NCI-H128 (cell line): ENCODE measurements around the gene SNED1.

Experiments used
- DNase-seq: peaks from one replicate; lab custom pipeline; 2025; ENCODE audit not compliant: unreplicated experiment; lab: John Stamatoyannopoulos, UW

Gene SNED1

DNA sequence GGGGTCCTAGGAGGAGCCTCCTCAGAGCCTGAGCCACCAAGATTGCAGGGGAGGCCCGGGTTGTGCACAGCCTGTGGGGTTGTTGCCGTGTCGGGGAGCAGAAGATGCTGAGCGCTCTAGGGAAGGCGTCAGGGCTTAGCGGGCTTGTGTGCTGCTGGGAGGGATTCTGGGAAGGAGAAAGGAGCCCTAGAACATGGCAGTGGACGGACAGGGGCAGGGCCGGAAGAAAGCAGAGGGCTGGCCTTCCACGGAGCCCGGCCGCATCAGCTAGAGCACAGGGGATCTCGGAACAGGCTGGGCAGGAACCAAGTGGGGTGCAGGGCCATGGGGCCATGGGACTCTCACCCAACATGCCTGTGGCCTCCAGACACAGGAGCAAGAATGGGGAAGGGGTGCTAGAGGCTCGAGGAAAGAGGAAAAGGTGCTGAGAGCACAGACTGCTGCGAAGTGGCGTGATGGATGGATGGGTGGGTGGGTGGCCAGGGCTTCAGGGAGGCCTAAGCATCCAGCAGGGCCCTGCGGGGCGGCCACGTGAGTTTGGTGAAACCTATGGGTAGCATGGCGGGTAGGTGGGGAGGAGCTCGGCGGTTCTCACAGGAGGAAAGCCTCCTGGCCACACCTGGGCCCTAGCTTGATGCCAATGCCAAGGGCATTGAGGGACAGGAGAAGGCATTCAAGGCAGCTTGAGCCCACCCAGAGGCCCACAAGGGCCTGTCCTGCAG, 67.9 kb downstream of the SNED1 start:
- no peak for DNase-seq

DNA sequence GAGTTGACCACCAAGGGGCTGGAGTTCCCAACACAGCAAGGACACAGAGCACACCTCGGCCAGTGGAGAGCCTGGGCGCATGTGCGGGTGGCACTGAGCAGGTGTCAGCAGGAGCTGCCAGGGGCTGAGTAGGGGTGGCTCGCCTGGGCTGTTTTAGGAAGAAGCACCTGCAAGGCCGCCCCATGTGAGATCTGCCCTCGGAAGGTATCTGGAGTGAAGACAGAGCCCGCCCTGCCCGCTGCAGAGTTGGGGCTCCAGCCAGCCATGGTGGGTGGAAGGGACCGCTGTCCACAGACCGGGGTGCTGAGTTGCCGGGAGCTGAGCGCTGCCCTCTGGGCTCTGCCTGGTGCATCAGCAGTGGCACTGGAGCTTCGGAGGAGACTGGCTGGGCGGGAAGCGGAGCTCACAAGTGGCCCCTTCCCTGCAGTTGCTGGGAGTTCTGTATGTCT, 68.5 kb downstream of the SNED1 start:
- no peak for DNase-seq

DNA sequence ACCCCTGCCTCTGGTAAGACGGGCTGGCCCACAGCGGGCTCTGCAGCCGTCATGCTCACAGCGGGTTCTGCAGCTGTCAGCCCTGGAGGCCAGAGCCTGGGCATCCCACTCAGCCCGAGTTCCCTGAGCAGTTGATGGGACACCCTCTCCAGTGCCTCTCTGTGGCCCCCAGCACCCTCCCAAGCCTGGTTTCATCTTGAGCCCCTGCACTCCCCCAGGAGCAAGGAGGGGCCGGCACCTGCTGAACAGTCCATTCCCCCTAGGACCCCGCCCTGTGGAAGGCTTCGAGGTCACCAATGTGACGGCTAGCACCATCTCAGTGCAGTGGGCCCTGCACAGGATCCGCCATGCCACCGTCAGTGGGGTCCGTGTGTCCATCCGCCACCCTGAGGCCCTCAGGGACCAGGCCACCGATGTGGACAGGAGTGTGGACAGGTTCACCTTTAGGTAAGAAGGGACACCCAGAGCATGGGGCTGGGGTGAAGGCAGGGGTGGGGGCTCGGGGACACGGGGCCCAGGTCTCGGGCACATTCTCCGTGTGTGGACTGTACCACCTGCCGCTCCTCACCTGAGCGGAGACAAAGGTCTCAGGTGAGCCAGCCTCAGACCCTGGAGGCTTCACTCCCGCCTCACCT, 69.2 kb downstream of the SNED1 start:
- DNase-seq: no peak

DNA sequence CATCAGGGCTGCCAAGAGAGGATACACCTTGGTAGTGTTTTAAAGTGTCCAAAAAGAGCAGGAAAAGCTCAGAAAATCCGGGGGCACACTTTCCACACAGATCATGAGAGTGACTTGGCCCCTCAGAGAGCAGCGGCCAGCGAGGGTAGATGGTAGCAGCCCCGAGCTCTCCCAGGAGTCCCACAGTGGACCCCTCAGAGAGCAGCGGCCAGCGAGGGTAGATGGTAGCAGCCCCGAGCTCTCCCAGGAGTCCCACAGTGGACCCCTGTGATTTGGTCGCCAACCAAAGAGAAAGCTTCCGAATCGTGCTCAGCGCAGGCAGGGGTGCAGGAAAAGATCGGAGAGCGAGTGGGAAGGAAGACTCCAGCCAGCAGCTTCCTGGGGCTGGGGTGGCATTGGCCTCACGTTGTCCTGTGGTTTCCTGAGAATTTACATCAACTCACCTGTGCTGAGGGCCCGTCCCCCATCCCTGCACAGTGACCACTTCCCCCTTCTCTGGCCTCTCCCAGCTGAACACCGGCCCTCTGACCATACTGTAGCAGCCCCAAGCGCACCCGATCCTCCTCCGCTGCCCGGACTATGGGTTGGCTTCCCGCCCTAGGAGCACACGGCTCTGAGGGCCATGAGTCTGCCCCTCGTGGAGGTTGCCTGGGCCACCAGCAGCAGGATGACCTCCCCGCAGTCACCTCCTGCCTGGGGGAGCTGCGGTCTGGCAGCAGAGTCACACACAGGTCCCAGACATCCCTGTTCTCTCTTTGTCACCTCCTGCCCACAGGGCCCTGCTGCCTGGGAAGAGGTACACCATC, 69.9 kb downstream of the SNED1 start:
- no peak for DNase-seq

DNA sequence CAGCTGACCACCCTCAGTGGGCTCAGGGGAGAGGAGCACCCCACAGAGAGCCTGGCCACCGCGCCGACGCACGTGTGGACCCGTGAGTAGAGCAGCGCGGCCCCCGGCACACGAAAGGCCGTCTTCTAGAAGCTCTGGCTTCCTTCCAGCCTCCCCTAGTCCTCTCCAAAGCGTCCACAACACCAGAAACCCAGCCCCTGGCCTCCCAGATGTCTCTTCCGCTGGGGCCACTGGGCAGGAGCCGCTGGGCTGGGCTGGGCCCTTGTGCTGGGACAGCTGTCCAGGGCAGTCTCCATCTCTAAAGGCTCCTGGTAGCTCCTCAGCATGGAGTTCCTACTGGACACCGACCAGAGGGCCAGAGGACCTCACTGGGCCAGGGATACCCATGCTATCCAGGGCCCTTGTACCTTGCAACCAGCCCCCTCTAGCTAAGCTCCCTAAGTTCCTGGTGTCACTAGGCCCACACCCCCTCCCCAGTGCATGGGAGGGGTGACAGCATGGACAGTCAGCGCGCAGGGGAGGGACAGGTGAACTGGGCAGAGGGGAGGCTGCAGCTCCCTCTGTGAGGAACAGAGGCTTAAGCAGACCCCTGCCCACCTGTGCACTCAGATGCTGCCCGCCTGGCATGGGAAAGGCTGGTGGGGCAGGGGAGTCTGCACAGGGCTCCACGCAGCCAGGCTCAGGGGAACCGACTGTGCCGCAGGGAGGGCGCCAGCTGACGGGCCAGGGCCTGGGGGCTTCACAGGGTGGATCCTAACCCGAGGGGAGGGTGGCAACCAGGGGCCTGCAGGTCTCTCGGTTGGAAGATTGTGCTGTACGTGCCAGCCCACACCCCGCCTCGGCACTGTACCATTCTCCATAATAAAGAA, 70.8 kb downstream of the SNED1 start:
- no peak for DNase-seq

DNA sequence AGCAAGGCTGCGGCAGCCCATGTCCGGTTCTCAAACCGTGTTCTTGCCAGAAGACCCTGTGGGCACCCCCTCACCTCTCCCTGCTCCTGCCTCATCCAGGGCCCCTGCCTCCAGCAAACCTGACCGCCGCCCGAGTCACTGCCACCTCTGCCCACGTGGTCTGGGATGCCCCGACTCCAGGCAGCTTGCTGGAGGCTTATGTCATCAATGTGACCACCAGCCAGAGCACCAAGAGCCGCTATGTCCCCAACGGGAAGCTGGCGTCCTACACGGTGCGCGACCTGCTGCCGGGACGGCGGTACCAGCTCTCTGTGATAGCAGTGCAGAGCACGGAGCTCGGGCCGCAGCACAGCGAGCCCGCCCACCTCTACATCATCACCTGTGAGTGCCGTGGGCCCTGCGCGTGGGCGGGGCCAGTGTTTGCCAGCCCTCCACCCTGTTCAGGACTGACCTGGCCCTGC, 71.4 kb downstream of the SNED1 start:
- DNase-seq: no peak

DNA sequence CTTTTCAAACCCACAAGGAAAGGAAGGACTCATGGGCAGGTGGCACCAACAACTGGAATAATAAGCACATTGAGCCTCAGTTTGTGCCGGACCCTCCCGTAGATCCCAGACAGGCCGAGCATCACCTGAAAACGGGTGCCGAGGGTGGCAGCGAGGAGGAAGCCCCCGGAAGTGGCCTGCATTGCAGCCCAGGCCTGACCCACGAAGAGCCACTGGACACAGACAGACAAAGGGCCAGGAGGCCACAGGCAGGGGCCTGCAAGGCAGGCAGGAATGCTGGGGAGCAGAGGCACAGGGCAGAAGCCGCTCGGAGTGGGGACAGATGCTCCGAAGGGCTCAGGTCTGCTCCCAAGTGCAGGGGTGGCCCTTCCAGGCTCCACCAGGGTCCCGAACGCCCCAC, 71.9 kb downstream of the SNED1 start:
- DNase-seq: no peak

DNA sequence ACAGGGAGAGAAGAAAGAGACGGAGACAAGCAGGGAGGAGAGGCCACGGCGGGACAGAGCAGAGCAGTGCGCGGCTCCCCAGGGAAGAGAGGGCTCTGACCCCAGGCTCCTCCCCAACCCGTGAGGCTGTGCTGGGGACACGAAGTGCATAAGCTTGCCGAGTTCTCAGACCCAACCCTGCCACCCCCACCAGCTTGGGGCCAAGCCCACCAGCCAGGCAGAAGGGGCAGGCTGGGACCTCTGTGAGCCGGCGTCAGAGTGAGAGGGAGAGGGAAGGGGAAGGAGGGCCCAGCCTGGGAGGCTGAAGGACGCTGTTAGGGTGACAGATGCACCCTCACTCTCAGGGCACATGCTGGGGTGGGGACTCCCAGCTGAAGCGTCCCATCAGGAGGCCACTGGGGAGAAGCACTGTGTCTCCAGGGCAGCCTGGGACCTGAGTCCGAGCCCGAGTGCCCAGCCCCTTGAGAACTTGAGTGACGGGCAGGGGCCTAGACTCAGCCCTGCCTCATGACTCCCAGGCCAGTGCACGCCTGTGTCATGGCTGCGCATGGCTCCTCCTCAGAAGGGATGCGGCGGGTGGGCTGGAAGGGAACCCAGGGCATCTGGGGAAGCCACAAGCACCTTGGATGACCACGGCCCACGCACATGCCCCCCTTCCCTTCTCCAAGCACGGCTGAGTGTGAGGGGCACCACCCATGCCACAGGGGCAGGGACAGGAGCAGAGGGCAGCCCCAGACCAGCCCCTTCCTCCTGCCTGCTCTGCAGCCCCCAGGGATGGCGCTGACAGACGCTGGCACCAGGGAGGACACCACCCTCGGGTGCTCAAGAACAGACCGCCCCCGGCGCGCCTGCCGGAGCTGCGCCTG, 72.6 kb downstream of the SNED1 start:
- DNase-seq: no peak

DNA sequence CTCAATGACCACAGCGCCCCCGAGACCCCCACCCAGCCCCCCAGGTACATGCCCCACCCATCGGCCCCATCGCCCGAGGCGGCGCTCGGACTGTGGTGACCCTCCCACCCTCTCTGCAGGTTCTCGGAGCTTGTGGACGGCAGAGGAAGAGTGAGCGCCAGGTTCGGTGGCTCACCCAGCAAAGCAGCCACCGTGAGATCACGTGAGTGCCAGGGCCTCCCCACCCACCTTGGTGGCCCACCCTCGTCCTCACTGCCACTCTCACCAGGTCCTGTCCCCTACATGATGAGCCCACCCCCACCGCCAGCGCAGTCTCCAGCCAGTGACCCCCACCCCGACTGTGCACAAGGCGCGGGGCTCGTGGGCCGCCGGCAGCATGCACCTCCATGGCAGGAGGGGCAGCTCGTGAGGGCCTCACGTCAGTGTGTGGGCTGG, 73.3 kb downstream of the SNED1 start:
- DNase-seq: no peak

DNA sequence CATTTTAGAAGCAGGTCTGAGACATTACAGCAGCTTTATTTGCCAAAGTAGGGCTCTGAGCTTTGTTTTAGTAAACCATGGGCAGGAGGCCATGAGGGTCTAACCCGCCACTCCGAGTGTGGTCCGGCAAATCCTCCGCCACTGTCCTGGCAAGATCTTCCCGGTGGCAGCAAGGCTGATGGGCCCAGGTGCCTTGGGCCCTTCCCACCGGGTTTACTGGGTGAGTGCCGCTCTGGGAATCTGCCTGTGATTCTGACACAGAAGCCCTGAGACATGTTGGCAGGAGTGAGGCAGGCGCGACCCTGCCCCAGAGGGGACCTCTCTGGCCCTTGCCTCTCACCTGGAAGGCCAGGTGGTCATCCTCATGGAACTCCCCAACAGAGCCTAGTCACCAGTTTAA, 73.7 kb downstream of the SNED1 start:
- DNase-seq: no peak

DNA sequence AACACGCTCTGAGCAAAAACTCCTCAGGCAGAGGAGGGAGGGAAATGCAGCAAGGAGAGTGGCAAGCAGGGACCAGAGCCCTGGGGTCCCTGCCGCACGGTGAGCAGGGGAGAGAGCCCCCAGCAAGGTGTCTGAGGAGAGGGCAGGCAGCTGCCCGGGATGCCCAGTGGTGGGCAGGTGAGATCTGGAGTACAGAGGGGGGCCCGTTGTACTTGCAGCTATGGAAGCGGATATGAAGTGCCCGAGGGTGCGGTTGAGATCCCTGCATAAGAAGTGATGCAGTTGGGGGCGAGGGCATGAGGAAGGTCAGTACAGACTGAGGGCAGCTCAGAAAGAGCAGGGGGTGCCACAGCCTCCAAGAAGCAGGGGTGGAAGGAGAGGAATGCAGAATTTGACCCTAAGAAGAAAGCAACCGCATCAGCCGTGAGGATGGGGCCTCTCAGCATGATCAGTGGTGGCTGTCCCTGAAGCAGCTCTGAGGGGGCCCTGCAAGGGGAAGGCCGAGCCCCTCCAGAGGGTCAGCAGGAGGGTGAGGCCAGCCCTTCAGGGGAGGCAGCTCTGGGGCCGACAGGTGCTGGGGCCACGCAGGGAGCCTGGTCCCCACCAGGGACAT, 74.2 kb downstream of the SNED1 start:
- no peak for DNase-seq

DNA sequence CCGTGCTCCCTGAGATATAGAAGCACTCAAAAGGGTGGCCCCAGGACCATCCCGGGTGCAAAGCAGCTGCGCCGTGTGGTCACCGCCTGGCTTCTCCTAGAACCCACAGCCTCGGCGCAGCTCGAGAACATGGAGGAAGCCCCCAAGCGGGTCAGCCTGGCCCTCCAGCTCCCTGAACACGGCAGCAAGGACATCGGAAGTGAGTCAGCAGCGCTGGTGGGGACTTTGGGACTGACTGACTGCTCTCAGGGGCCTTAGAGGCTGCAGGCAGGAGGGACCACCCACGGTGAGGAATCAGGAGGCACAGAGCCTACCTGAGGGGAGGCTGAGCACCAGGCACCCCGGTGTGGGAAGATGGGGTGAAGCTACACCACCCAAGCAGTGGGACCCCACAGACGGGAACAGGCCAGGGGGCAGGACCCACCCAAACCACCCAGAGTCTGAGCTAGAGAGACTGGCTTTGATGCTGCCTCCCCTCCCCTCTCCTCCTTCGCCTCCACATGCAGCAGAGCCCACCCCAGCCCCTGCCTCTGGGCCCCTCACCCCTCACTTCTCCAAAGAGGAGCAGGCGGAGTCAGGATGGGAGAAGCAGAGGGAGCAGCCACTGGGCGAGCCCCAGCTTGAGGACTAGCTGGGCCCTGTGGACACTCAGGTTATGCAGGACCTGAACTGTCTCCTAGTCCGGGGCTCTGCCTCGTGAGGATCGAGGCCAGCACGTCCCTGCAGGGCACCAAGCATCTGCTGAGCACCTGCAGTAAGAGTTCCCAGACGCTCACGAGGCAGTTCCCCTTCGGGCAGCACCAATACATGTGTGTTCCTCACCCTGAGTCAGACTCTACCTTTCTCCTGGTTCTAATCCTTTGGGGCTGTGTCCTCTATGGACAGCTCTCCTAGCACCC, 75.0 kb downstream of the SNED1 start:
- no peak for DNase-seq

DNA sequence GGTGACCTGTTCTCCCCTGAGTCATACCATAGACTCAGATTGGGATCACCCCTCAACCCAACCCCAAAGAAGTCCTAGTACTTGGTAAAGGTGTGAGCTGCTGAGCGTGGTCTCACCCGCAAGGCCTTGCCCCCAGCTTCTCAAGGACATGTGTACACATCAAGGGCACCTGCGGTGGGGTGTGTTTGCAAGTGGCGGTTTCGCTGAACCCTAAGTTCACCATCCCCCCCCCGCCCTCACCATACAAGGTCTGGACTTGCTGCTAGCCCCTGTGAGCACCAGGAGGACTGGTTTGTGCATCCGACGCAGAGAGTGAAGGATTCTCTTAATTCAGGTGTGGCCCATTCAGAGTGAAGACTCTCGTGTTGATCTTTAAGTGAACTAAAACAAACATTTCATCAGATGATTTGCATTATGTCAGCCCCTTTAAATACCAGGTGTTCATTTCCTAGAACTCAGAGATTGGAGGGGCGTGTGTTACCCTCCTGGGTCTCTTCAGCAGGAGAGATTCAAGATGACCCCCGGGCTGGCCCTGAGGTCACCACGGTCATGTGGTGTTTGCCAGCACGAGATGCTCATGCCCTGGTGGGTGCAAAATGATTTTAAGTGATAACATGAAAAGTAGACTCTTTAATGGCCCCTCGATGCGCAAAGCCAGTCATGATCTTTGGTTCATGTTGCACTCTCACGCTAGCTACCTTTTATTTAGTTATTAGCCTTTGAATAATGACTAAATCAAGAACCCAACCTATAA, 75.8 kb downstream of the SNED1 start:
- DNase-seq: no peak

DNA sequence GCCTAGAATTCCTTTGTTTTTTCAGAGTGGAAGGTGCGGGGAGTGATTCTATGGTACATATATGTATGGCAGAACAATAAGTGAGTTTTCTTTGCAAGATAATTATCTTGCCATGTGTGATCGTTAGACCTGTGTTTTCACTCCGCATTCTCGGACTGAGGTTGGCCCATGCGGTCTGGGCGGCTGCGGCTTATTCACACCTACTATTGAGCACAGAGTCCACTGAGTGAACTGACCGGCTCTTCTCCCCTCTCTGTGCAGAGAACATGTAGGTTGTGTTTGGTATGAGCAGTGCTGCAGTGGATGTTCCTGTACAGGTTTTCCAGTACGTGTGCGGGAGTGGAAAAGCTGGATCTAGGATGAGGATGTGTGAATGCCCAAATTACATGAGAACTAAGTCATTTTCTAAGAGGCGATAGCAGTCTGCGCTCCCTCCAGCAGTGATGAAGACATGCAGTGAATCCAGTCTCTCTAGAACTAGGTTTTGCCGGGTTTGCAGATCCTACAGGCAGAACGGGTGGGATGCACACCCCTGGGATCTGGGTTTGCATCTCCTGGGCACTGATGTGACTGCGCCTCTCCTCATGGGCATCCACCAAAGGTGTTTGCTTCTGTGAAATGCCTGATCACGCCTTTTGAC, 76.6 kb downstream of the SNED1 start:
- DNase-seq: no peak

DNA sequence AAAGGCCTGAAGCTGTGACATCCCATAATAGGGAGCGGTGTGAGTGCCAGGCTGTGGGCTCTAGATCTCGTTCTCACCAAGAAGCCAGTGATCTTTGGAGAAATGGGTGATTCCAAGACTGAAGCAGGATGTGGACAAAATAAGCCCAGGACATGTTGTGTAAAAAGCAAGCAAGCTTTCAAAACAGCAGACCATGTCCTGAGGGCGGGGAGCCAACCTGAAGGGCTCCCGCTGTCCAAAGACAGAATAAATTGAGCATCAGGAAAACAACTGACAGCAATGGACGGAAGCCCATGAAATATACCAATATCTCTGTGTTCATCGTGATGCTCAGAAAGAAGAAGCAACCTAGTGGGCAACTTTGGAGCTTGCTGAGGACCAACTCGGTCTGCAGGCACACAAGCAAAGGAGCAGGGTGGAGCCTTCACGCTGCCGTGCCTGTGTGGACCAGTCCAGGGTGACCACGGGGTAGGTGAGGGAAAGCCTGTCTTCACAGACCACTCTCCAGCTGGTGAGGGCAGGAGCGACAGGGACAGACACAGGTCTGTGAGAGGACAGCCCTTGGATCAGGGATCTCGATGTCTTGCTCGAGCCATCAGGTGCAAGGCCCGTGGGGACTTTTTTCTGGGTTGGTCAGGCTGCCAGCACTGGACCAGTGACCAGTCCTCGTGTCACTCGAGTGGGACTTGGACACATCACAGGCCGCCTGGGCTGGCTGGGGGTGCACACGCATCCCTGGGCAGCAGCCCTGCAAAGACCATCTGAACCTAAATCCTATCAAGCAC, 82.2 kb downstream of the SNED1 start:
- no peak for DNase-seq

DNA sequence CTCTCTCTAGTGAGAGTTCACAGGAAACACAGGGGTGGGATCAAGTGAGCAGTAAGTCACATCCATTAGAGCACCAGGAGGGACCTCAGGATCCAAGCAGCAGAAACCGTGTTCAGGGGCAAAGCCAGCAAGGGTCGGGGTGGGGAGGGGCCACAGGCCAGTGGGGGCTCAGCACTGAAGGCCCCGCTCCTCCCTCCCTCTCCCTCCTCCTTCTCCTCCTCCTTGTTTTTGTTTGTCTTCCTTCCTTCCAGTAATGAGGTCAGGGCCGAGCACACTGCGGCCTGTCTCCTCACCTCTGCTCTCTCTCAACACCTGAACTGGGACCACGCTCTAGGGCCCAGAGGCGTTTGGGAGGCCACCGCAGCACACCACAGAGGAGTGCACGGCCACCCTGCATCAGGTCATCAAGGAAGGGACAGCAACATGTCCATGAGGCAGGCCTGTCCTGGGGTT, 82.8 kb downstream of the SNED1 start:
- DNase-seq: no peak
